Stimulated activated CD8-positive, alpha-beta memory T cell treated with anti-CD3 and anti-CD28 coated beads, Interleukin-12 subunit alpha, Interleukin-12 subunit beta, amount 100 ng/mL, for 4 hours (primary cell): ENCODE measurements around the gene NRG4.
"Not testable (repeated sequence)": the region's sequence is repeated elsewhere in the genome, so short reads cannot be mapped to it uniquely, and the experiment has no call there.

Source experiments
- DNase-seq: peaks from one replicate; pipeline ENCODE4 v3.0.0-alpha.2; 2020; ENCODE audit warnings: low read depth

NRG4 gene

GRCh38 chr15:76011627-76012551 is at the start of gene NRG4:
Gene NRG4, minus strand, starts transcription at chr15:76012424. Its CDS starts 1,194 bp downstream, at chr15:76011230.
- DNase-seq = no peak

- no peak for DNase-seq
Observed at GRCh38 chr15:76061700-76062099, 49.5 kb upstream of the NRG4 start.

- no peak for DNase-seq
Observed at GRCh38 chr15:76060118-76060989, 48.1 kb upstream of the NRG4 start.

GRCh38 chr15:76059320-76060117 is 47.3 kb upstream of the NRG4 start, which contains the start of gene TMEM266:
Gene TMEM266, plus strand, starts transcription at chr15:76059985. Its CDS starts 74,279 bp downstream, at chr15:76134264.
- peak; percentile 16 for DNase-seq

GRCh38 chr15:76058714-76059319 is 46.6 kb upstream of the NRG4 start:
- DNase-seq = no peak

- no peak for DNase-seq
Observed at GRCh38 chr15:76057332-76058000, 45.2 kb upstream of the NRG4 start.

- no peak for DNase-seq
Observed at GRCh38 chr15:76056931-76057330, 44.7 kb upstream of the NRG4 start.

- not testable (repeated sequence) for DNase-seq
Observed at GRCh38 chr15:76054201-76054600, 42.0 kb upstream of the NRG4 start.

GRCh38 chr15:76038512-76038911 is 26.3 kb upstream of the NRG4 start:
- no peak for DNase-seq

GRCh38 chr15:76035593-76035992 is 23.4 kb upstream of the NRG4 start:
- no peak for DNase-seq

GRCh38 chr15:76034111-76034510 is 21.9 kb upstream of the NRG4 start:
- no peak for DNase-seq

GRCh38 chr15:76033438-76033837 is 21.2 kb upstream of the NRG4 start:
- no peak for DNase-seq

GRCh38 chr15:76032046-76032445 is 19.8 kb upstream of the NRG4 start:
- no peak for DNase-seq

GRCh38 chr15:76024021-76024768 is 12.0 kb upstream of the NRG4 start:
- DNase-seq = no peak

GRCh38 chr15:76013470-76013869 is 1.2 kb upstream of the NRG4 start:
- not testable (repeated sequence) for DNase-seq

GRCh38 chr15:76010613-76011012 is 1.6 kb downstream of the NRG4 start:
- DNase-seq = no peak

- no peak for DNase-seq
Observed at GRCh38 chr15:76006136-76006778, 6.0 kb downstream of the NRG4 start.

GRCh38 chr15:76003364-76003763 is 8.9 kb downstream of the NRG4 start:
- DNase-seq = no peak

GRCh38 chr15:75995611-75996010 is 16.6 kb downstream of the NRG4 start:
- no peak for DNase-seq

GRCh38 chr15:75994220-75994619 is 18.0 kb downstream of the NRG4 start:
- no peak for DNase-seq
